ENCODE results near the gene BLACAT1. TPM values are rescaled to one million over a fixed set of nuclear protein-coding genes. Genes with fewer than 3 reads are reported as not detected.
"Not testable (repeated sequence)": the region's sequence is repeated elsewhere in the genome, so short reads cannot be mapped to it uniquely, and the experiment has no call there.

The BLACAT1 gene
- total RNA-seq, 5 donors from 2014 or later (not counting 1 experiment from before 2014, with no cell fraction given), result 0.16 to 0.60 (median 0.30) TPM; not detected in 2

- H3K36me3 ChIP-seq (ENCODE audit: control insufficient read depth in 2 of 2, extremely low read depth in 1 of 2, insufficient read depth in 1 of 2, low read length in 1 of 2); H3K27me3 ChIP-seq (replicated peaks in 1 of 2; ENCODE audit: control insufficient read depth in 2 of 2, extremely low read depth in 1 of 2, insufficient read depth in 2 of 2, low read length in 1 of 2); H3K9me3 ChIP-seq; POLR2A ChIA-PET; H3K4me3 ChIP-seq (ENCODE audit: control insufficient read depth in 1 of 2, extremely low read depth in 1 of 2, low read length in 1 of 2); H3K27ac ChIP-seq (ENCODE audit: low read length); H3K36me3 Mint-ChIP-seq; H3K9me3 Mint-ChIP-seq; ATAC-seq (replicated peaks in 1 of 4); H3K4me1 ChIP-seq (ENCODE audit: control insufficient read depth in 1 of 2, extremely low read depth in 1 of 2, insufficient read depth in 2 of 2, low read length in 2 of 2); H3K27ac Mint-ChIP-seq: not testable (repeated sequence)
- H3K4me3 Mint-ChIP-seq, result peak overlapping the region in 1 of 3 donors; percentile 12
- DNase-seq, result peak in 4 of 35 experiments; percentile 4 to 14 (median 10)
- CTCF ChIA-PET, result interaction anchor here in 1 of 2 donors (0.6 to 0.7 kb wide), 2 partner anchors 52 to 109 kb away, joined by 4 to 5 read pairs; no protein-coding TSS in a partner anchor
- H3K27me3 Mint-ChIP-seq, result peaks cover 8 to 15% of the 10 kb centered on the region in 2 donors
- H3K4me1 Mint-ChIP-seq, result peaks cover 12 to 20% (median 15%) of the 10 kb centered on the region in 3 donors
- WGBS (ENCODE audit: insufficient coverage), result 82% methylated on average over 5 of the region's 12 CpGs
These were observed 49.6 kb downstream of the BLACAT1 start for GRCh38 chr1:205406252-205406651.

Other genes with a start within 250 kb of the BLACAT1 start
- 10 to 100 TPM; 13.8 to 15.7 (median 14.7) TPM for gene DSTYK, start 244.3 kb downstream of the BLACAT1 start, total RNA-seq
- 1 to 10 TPM; 1.0 to 3.3 (median 1.8) TPM for gene TMCC2, start 228.1 kb downstream of the BLACAT1 start, total RNA-seq
- 10 to 100 TPM; 15.0 to 38.7 (median 32.7) TPM for gene NUAK2, start 134.3 kb downstream of the BLACAT1 start, total RNA-seq
- under 1 TPM in 1 of 5 donors, not detected in 4; 0.30 TPM for gene KLHDC8A, start 99.1 kb downstream of the BLACAT1 start, total RNA-seq
- under 1 TPM in 2 of 5 donors, not detected in 3; 0.69 to 0.98 TPM for gene LEMD1, start 34.0 kb downstream of the BLACAT1 start, total RNA-seq
- gene CDK18, start 48.6 kb upstream of the BLACAT1 start, total RNA-seq, result 1 to 10 TPM; 1.7 to 4.6 (median 2.1) TPM
- gene ELK4, start 176.0 kb upstream of the BLACAT1 start, total RNA-seq, result 100 to 1,000 TPM; 131 to 185 (median 173) TPM
- 1 to 10 TPM in 2 of 5 donors, under 1 TPM in 3; 0.35 to 2.1 (median 0.75) TPM for gene SLC45A3, start 224.5 kb upstream of the BLACAT1 start, total RNA-seq

Data from T-cell (primary cell).